ENCODE measurements around the gene RPS17. TPM values are rescaled to one million over a fixed set of nuclear protein-coding genes. Genes with fewer than 3 reads are reported as not detected.

Gene RPS17
- total RNA-seq, 1 donor from 2014 or later: 3,227 TPM

GRCh38 chr15:82533801-82534200 is 6.5 kb downstream of the RPS17 start:
- TF ChIP-seq CTCF (IDR thresholded peaks at IDR 0.05): no peak
- DNase-seq: no peak
- ChIA-PET CTCF (no interaction called here), POLR2A (no interaction called here)
- peaks cover 24% of the 10 kb centered on the region for H3K4me1 Mint-ChIP-seq
- no peak overlapping the region for H3K4me3 Mint-ChIP-seq
- H3K36me3 Mint-ChIP-seq (ENCODE audit: low read depth): peaks cover 57% of the 10 kb centered on the region
- H3K27me3 Mint-ChIP-seq: no peaks in the 10 kb centered on the region
- peaks cover 4% of the 10 kb centered on the region for H3K9me3 Mint-ChIP-seq
- intact Hi-C loops (cut with micrococcal nuclease): no loop called here
- H3K27ac Mint-ChIP-seq: no peak overlapping the region
- no peak for ATAC-seq (ENCODE audit: low read depth)

GRCh38 chr15:82532991-82533481 is 7.2 kb downstream of the RPS17 start:
- no peak for TF ChIP-seq CTCF (IDR thresholded peaks at IDR 0.05)
- POLR2A ChIA-PET: no interaction called here
- H3K36me3 Mint-ChIP-seq (ENCODE audit: low read depth): peaks cover 49% of the 10 kb centered on the region

GRCh38 chr15:82532383-82532990 is 7.8 kb downstream of the RPS17 start:
- no peak for TF ChIP-seq CTCF (IDR thresholded peaks at IDR 0.05)
- peaks cover 44% of the 10 kb centered on the region for H3K36me3 Mint-ChIP-seq (ENCODE audit: low read depth)
- H3K4me3 Mint-ChIP-seq: no peak overlapping the region
- peaks cover 12% of the 10 kb centered on the region for H3K4me1 Mint-ChIP-seq
- H3K27ac Mint-ChIP-seq: no peak overlapping the region
- H3K9me3 Mint-ChIP-seq: peaks cover 4% of the 10 kb centered on the region
- no peak for ATAC-seq (ENCODE audit: low read depth)
- H3K27me3 Mint-ChIP-seq: no peaks in the 10 kb centered on the region
- no peak for DNase-seq
- intact Hi-C loops (cut with micrococcal nuclease): no loop called here
- CTCF ChIA-PET: no interaction called here
- POLR2A ChIA-PET: interaction anchor here (2.3 kb wide), 1 partner anchor 7 kb away, joined by 44 read pairs; the partner anchor contains the start of gene RPS17

More at GRCh38 chr15:82532991-82533481, 7.2 kb downstream of the RPS17 start:
- DNase-seq (no peak), ATAC-seq (ENCODE audit: low read depth) (no peak)
- Mint-ChIP-seq H3K27ac (no peak overlapping the region), H3K9me3 (peaks cover 4% of the 10 kb centered on the region), H3K27me3 (no peaks in the 10 kb centered on the region), H3K4me1 (peaks cover 16% of the 10 kb centered on the region), H3K4me3 (no peak overlapping the region)
- intact Hi-C loops (cut with micrococcal nuclease): no loop called here
- CTCF ChIA-PET: no interaction called here

GRCh38 chr15:82531496-82532382 is 8.5 kb downstream of the RPS17 start:
- Mint-ChIP-seq H3K9me3 (peaks cover 4% of the 10 kb centered on the region), H3K27me3 (no peaks in the 10 kb centered on the region), H3K4me3 (no peak overlapping the region), H3K4me1 (peaks cover 7% of the 10 kb centered on the region), H3K27ac (no peak overlapping the region), H3K36me3 (ENCODE audit: low read depth) (peaks cover 36% of the 10 kb centered on the region)
- ChIA-PET CTCF (interaction anchor here (0.8 to 1.6 kb wide), 7 partner anchors 8 to 479 kb away, joined by 3 to 22 read pairs (median 3); partner anchors contain the start of genes C15orf40 and RPS17), POLR2A (interaction anchor here (2.3 kb wide), 1 partner anchor 8 kb away, joined by 44 read pairs; the partner anchor contains the start of gene RPS17)
- TF ChIP-seq CTCF (IDR thresholded peaks at IDR 0.05): no peak
- no peak for ATAC-seq (ENCODE audit: low read depth)
- DNase-seq: no peak
- intact Hi-C loops (cut with micrococcal nuclease): no loop called here

Data from activated B cell treated with CpG ODN at 0.5 μM for 24 hours (primary cell).